ENCODE results near the gene TAF12. TPM values are rescaled to one million over a fixed set of nuclear protein-coding genes. Genes with fewer than 3 reads are reported as not detected.
A peak's percentile ranks its signal among the peaks of the same experiment; 100 is the strongest.

TAF12 gene, protein sequence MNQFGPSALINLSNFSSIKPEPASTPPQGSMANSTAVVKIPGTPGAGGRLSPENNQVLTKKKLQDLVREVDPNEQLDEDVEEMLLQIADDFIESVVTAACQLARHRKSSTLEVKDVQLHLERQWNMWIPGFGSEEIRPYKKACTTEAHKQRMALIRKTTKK
- total RNA-seq, result 30.3 and 40.4 TPM in 2 replicates

DNA sequence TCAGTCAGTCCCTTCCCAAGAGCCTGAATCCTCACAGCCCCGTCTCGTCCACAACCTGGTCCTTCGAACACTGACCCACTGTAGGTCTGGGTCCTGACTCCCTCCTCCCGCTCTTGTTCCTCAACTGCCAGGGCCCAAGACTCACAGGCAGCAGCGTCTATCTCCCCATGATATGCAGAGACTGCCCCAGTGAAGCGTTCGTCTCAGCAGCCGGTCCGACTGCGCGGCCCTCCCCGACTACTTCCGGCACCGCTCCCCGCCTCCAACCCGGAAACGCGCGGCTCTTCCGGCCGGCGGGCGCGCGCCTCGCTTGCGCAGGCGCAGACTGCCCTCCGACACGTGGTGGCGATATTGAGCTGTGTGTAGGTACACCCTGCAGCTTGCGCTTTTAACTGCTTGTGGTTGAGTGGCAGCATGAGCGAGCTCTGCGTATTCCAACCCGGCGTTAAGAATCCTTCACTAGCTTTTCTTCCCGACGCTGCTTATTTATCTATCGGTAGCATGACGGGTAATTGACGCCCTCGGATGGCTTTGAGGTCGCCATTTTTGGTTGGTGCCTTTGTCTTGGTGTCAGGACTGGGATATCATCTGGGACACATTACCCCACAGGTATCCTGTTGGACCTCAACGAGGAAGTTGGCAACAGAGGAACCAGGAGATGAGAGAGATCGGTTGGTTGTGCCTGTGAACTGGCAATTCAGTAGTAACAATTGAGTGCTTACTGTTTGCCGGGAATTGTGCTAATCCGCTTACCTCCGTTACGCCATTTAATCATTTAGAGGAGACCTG is at the start of gene TAF12:
Gene TAF12, minus strand, starts transcription at position 221 of the 789 bp plus-strand sequence. CDS start 20,986 bp downstream, outside the sequence.

DNA sequence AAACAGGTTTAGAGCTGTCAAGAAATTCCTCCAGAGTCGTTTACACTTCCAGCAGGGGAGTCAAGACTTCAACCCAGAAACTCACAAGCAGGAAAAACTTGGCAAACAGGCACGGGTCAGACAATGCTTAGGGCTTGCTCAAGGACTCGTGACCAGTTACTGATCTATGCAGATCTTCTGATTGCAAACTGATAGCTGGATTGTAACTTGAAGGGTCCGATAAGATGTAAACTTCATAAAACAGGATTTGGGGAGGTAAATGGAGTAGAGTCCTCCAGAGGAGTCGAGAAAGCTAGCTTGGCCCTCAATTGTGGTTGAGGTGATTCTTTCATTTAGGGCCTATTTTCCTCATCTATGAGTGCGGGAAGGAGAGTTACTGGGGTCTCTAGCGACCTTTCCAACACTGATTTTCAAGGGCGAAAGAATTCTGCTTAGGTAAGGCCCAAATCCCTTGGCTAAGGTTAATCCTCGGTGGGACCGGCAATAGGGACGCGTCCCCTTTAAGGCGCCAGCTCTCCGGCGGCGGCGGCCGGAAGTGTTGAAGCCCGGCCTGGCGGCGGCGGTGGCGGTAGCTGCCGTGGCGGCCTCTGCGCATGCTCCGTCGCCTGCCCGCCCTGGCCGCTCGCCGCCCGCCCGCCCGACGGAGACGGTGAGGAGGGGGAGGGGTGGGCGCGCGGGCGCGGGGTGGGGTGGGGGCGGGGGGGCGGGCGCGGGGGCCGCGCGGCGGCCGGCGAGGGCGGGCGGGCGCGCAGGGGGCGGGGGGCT is 25.5 kb upstream of the TAF12 start, which contains the start of gene GMEB1:
Gene GMEB1, plus strand, starts transcription at position 594 of the 765 bp plus-strand sequence. CDS start 14,829 bp downstream, outside the sequence.

DNA sequence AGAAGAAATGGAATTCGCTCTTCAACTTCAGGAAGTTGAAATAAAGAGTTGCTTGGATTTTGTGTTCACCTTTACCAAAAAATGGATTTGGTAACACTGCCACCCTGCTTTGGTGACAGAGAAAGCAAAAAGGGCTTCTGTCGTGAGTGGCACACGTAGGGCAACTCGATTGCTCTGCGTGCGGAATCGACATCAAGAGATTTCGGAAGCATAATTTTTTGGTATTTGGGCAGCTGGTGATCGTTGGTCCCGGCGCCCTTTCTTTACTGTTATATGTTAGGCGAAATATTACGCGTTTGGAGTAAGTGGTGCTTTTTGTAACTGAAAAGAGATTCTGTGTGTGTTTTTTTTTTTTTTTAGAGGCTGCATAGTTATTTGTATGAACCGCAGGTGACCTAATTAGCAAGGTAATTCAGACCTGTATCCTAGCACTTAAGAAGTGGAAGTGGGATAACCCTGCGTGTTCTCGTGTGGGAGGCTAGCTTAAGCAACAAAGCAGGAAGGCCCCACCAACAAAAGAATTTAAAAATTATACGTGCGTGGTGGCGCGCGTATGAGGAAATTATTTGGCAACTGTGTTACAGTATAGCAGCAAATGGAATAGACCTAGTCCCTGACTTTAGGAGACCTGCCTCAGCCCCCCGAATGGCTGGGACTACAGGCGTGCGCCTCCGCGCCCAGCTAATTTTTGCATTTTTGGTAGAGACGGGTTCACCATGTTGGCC is 5.8 kb upstream of the TAF12 start, which contains the start of gene RNU11:
Gene RNU11, plus strand, starts transcription at position 127 of the 725 bp plus-strand sequence.

DNA sequence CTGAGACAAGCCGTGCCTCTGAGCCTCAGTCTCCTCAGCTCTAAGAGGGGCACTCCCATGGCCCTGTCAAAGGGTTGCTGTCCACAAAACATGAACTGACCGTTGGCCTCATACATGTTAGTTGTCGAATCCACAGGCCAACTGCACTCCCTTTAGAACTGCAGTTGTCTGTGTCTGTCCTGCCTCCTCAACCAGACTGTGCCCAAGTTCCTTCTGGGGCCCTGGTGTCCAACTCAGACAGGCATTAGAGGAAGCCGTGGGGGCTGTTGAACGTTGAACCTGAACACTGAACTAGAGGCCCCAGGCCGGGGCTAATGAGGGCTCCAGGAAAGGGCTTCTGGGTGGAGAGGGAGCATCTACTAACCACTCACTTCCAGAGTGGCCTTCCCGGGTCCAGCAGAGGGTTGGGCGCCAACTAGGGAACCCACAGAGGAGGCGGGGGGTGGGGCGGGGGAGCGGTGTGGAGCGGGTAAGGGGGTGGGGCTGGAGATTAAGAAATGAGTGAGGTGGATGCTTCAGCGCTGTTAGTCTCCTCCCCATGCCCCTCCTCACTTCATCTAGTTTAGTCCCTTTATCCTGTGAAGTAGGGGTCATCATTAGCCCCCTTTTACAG is 51.1 kb downstream of the TAF12 start, which contains the start of gene RAB42:
Gene RAB42, plus strand, starts transcription at position 558 of the 613 bp plus-strand sequence. CDS start 247 bp downstream, outside the sequence.

Small RNAs within 50 kb of the gene (small RNA-seq; reads per million reads assigned to genes)
- gene RF00422 (not detected), gene RNU11 (0.11 reads per million), gene SNORA16A (not detected), gene SNORA44 (not detected), gene SNORA61 (not detected), gene SNORD99 (1,535 reads per million, percentile 100 among the genes with 10 or more reads in this experiment)

Other genes with a start within 250 kb of the TAF12 start
- 59.2 and 76.8 TPM in 2 replicates for gene RCC1, start 137.0 kb downstream of the TAF12 start, total RNA-seq
- 29.9 and 32.3 TPM in 2 replicates for gene TRNAU1AP, start 90.0 kb downstream of the TAF12 start, total RNA-seq
- gene RAB42, start 50.8 kb downstream of the TAF12 start, total RNA-seq, result 3.3 and 8.5 TPM in 2 replicates
- gene RNU11, start 5.5 kb upstream of the TAF12 start, total RNA-seq, result not detected in 2 replicates
- gene GMEB1, start 25.7 kb upstream of the TAF12 start, total RNA-seq, result 7.3 and 10.4 TPM in 2 replicates
- gene YTHDF2, start 93.9 kb upstream of the TAF12 start, total RNA-seq, result 51.1 and 62.4 TPM in 2 replicates
- gene OPRD1, start 169.1 kb upstream of the TAF12 start, total RNA-seq, result not detected in 2 replicates

All from subcutaneous preadipocyte (primary cell).